ENCODE data around the gene DNAJC19. TPM values are rescaled to one million over a fixed set of nuclear protein-coding genes. Genes with fewer than 3 reads are reported as not detected.

The DNAJC19 gene
- total RNA-seq, 1 donor from 2014 or later, result 37.6 TPM

GRCh38 chr3:180940826-180941225, 48.7 kb downstream of the DNAJC19 start:
- H3K27me3 Mint-ChIP-seq (ENCODE audit: unreplicated experiment), result no peaks in the 10 kb centered on the region
- DNase-seq (ENCODE audit: extremely low spot score, unreplicated experiment), result no peak
- H3K36me3 Mint-ChIP-seq (ENCODE audit: unreplicated experiment), result peaks cover 20% of the 10 kb centered on the region
- no peak overlapping the region for H3K4me3 Mint-ChIP-seq (ENCODE audit: unreplicated experiment)
- H3K9me3 Mint-ChIP-seq (ENCODE audit: unreplicated experiment), result no peaks in the 10 kb centered on the region
- no peak for TF ChIP-seq CTCF (IDR thresholded peaks at IDR 0.05)
- no peak overlapping the region for H3K27ac Mint-ChIP-seq (ENCODE audit: unreplicated experiment)
- H3K4me1 Mint-ChIP-seq (ENCODE audit: unreplicated experiment), result no peaks in the 10 kb centered on the region

GRCh38 chr3:180934638-180935037, 54.9 kb downstream of the DNAJC19 start:
- no peak for DNase-seq (ENCODE audit: extremely low spot score, unreplicated experiment)
- no peak overlapping the region for H3K4me3 Mint-ChIP-seq (ENCODE audit: unreplicated experiment)
- H3K4me1 Mint-ChIP-seq (ENCODE audit: unreplicated experiment), result peaks cover 6% of the 10 kb centered on the region
- H3K9me3 Mint-ChIP-seq (ENCODE audit: unreplicated experiment), result no peaks in the 10 kb centered on the region
- TF ChIP-seq CTCF (IDR thresholded peaks at IDR 0.05), result no peak
- no peaks in the 10 kb centered on the region for H3K27me3 Mint-ChIP-seq (ENCODE audit: unreplicated experiment)
- no peak overlapping the region for H3K27ac Mint-ChIP-seq (ENCODE audit: unreplicated experiment)
- peaks cover 21% of the 10 kb centered on the region for H3K36me3 Mint-ChIP-seq (ENCODE audit: unreplicated experiment)

Other genes starting within 250 kb of the DNAJC19 start
- gene FXR1, start 77.1 kb downstream of the DNAJC19 start, total RNA-seq, result 155 and 158 TPM in 2 replicates

All from osteocyte (in vitro differentiated cells).